NCI-H1694 (cell line): Measurements from ENCODE around the gene CDC14B.
"Not testable (repeated sequence)": the region's sequence is repeated elsewhere in the genome, so short reads cannot be mapped to it uniquely, and the experiment has no call there.

Experiments used
- DNase-seq: peaks from one replicate; lab custom pipeline; 2025; lab: John Stamatoyannopoulos, UW

CDC14B gene

DNA sequence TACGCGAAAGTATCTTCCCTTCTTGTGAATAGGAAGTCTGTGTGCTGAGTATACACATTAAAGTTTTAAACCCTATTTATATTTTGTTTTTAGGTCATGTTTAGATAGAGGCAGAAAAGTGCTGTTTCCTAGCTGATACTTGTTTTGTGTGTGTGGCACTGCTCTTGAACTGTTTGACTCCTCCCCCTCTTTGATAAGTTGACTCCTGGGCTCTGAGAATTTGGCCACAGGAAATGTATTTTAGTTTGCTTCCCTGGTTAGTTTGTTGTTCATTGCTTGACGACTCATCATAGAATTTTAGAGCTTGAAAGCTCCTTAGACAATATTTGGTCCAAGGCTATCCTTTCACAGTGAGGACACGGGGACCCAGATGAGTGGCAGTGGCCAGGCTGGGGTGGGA is 2.0 kb upstream of the CDC14B start:
- no peak for DNase-seq

DNA sequence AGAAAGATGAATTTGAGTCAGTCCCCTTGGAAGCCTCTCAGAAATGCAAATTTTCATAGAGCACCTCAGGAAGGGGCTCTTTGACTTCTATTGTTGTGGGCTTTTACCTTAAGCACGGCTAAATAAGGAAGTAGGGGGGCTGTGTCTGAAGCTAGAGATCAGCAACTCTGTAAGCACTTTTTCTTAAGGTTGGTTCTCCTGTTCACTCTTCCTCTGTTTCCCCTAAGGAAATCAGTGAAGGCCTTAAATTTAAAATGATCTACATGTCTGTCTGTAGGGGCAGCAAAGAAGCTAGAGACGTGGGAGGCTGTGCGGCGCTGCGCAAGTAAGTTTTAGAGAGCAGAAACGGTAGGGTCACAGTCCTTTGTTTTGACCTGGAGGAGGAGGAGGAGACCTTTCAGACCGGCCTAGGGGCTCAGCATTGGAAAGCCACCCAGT is 1.2 kb upstream of the CDC14B start:
- no peak for DNase-seq

DNA sequence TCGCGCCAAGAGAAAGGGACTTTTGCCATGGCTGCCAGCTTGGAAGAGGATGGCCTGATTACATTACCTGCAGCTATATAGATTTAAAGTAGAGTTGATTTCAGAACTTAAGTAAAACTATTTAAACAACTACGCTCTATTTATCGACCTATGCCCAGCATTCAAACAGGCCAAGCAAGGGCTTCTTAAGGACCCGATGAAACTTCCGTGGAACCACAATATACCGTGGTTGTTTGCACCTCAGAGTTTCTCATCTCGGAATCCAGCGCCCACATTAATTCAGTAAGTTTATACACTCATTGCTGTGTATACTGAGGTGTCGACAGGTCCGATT is 505 bp upstream of the CDC14B start:
- DNase-seq, result no peak

DNA sequence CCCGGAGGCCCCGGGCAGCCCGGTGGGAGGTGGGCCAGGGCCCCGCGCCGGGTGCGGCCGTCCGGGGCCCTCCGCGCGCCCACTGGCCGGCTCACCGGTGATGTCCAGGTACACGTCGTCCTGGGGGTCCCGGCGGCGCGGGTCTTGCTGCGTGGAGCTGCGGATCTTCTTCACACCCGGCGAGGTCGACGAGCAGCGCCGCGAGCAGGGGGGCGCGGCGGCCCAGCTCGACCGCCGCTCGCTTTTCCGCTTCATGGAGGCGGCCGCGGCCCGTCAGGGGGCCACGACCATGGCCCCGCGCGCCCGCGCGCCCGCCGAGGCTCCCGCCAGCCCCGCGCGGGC is 548 bp downstream of the CDC14B start:
- DNase-seq, result no peak

DNA sequence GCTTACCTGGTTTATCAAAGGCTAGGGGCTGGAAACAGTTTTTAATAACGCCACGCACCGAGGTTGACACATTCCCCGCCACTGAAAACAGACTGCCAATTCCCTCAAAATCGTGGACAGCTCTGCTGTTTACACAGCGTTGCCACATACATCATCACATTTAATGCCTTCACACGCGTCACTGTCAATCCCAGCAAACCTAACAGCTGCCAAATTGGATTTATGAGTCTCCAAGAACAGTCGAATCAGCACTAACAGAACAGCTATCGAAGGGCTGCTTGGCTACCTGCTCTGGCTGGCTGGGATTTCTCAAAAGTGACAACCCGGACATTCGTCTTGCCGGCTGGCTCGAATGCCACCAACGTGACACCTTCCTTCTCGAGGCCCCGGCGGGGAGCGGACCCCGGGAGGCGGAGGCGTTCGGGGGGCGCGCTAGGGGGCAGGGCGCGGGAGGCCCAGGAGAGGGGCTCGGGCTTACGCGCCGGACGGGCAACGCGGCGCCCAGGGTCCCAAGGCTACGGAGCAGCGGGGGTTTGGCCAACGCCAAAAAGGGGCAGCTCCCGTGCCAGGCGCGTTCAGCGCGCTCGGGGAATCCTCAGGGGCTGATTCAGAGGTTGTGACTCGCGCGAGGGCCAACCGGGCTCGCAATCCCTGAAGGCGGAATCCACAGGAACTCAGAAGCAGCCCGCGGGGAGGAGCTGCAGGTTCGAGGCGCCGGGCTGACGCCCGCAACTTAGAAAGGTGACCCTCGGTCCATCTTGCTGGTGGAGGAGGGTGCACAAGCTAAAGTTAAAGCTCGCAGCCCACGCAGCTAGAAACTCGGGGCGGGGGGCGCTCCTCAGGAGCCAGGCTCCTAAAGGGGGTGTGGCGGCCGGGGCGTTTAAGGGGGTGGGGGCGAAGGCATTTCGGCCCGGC is 1.2 kb downstream of the CDC14B start:
- DNase-seq, result no peak

DNA sequence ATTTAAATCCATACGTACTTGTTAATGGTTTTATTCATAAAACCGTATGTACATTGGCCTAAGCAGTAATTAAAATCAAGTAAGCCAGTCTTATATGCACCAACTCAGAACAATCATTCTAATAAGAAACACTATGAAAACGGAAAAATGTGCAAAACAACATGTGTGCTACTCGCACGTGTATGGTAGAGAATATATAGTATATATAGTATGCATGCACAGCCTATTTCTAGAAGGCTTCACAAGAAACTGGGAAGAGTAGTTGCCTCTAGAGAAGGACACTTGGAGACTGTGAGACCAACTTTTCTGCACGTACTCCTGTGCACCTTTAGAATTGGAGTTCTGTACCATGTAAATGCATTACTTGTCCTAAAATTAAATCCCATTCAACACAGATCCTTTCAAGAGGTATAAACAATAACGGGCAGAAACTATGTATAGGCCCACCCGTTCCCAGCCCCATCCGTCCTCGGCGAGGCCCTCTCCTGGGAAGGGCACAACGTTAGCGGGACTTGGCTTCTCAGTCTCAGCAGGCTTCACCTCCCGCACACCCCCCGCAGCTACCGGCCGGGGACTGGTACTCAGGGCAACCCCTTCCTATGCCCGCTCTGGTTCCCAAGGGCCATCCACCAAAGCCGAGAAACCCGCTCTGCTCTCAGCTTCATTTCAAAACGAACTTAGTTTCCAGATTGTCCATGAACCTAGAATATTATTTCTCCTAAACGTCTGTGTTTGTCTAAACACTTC is 2.0 kb downstream of the CDC14B start:
- DNase-seq, result no peak

DNA sequence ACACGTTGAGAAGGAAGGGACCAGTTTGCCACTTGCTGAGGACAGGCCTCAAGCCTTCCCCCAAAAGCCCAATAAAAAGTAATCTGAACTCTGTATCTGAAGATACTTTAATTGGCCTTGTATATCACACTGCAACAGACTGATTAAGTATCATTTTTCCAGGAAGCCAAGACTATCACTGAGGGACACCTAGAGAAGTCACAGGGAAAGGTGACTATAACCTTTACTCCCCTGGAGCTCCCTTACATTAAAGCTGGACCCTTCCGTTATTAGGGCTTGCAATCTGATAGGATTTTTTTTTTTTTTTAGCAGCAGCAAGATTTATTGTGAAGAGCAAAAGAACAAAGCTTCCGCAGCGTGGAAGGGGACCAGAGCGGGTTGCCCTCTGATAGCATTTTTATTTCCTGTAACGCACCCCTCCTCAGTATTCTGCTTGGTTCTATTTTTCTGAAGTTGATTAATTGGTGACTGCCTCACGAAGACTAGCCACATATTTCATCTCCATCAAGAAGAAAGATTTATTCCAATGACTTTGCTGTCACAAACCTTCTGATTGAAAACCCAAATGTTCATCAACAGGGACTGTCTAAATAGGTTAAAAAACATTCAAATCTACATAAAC is 2.7 kb downstream of the CDC14B start:
- no peak for DNase-seq

DNA sequence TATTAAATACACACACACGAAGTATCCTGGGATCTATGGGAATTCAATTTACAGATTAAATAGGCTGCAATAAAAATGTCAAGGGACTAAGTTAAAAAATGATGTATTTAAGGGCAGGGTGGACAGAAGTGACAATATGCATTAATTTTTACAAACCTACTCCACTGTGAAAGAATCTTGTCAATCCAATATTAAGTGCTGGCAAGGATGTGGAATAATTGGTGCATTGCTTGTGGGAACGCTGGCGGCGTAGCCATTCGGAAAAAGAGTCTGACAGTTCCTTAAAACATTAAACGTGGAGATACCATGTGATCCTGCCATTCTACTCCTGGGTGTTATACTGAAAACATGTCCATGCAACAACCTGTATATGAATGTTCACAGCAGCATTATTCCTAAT is 4.2 kb downstream of the CDC14B start:
- DNase-seq, result no peak

DNA sequence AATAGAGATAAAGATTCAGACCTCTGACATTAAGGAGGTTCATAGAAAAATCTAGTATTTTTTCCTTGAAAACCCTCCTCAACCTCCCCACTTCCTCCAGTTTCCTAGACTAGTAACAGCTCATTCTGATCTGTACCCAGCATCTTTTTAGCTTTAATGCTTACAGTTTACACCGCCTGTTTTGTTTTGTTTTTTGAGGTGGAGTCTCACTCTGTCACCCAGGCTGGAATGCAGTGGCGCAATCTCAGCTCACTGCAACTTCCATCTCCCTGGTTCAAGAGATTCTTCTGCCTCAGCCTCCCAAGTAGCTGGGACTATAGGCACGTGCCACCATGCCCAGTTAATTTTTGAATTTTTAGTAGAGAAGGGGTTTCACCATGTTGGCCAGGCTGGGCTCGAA is 5.0 kb downstream of the CDC14B start:
- DNase-seq, result not testable (repeated sequence)

DNA sequence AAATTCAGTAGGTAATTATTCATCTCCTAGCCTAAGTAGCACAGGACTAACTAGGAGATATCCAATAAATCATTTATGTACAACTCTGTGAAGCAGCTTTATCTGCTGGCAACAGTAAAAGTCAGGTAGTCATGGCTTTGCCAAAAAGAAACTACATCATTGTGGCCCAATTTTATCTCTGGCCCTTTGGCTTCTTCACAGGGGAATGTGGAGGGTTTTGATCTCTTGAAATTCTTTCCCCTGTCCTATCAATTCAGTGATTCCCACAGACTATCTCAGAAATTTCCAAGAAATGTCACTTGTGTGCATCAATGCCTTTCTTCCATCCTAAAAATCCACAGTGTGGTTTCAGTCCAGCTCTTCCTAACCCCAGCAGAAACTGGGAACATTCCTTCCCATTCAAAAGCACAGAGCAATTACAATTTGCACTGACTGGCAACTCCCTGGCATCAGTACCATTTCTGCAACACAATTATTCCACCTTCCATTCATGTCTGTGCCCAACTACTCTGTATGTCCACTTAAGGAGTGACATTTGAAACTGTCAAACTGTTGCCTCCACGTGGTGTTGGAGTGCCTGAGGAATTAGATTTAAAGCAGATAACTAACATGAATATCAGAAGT is 6.6 kb downstream of the CDC14B start:
- DNase-seq, result no peak

DNA sequence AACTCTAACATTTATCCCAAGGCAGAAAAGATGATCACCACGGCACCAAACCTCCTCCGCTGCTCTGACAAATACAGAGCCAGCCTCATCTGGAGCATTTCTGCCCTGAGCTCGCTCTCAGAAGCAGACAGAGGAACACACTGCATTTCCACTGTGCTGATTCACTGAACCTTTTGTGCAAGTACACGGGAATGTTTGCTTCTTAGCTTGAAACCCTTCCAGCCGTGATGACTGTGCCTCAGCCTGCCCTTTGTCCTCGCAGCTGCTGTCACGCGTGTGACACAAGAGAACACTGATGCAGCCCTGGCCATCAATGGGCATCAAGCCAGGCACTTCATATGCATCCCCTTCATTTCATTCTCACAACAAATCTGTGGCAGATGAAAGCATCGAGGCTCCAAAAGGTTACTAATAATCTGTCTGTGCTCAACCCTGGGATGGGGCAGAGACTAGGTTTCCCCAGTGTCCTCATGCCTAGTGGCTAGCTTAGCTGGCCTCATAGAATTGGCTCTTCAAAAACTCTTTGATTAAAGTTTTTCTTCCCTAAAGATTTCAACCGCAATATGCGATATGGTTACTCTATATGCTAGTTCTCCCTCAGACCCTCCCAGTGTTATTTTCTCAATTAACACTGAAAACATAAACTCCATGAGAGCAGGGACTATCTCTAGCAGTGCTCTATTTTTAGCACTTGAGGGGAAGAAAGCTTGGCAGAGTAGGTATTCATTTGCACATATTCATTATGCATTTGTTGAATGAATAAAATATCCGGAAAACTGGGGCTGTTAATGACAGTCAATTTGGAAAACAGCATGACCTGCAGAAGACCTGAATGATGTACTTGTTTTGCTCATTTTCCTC is 7.3 kb downstream of the CDC14B start:
- DNase-seq, result peak; percentile 28

DNA sequence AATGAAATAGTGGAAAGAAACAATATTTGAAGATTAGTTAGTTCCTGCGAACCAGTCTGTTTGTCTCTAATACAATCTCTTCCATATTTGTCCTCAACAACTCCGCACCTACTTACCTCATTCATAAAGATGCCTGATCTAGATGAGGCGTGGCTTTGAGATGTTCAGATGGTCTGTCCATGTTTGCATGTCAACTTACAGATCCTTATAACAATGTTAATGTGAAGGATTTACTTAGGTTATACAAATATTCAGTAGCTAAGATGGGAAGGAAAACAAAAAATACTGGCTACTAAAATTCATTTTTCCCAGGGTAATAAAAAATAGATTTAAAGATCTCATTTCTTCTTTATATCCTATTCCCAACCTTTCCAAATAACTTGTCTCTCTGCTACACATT is 8.3 kb downstream of the CDC14B start:
- DNase-seq, result no peak

DNA sequence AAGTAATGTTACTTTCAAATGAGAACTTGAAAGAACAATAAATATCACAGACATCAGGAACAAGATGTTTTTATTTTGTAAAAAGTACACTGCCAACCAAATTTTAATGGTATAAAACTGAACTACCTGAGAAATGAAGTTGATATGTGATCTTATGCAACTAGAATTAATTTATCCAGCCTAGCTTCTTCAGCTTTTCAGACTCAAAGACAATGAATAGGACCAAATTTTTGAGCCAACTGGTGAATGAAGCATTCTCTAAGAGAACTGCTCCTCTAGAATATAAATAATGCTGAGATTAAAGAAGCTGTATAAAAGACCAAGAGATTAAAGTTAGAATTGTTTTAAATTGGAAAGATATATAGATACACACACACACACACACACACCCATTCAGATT is 9.9 kb downstream of the CDC14B start:
- DNase-seq, result no peak

DNA sequence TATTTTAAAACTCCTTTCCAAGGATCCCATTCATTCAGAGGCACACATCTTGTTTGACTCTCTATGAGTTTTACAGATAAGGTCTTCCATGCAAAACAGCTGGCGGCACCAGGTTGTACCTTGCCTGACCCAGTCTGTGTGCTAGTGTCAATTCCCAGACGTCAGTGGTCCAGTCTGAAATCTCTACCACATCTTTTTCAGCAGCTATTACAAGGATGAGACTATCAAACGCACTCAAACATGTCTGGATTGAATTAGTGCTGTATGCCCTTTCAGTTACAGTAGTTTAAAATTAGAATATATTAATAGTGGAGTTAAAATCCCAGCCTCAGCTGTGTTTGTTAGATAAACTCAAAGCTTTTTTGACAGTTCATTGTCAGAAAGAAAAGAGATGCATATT is 11.7 kb downstream of the CDC14B start:
- DNase-seq, result no peak

DNA sequence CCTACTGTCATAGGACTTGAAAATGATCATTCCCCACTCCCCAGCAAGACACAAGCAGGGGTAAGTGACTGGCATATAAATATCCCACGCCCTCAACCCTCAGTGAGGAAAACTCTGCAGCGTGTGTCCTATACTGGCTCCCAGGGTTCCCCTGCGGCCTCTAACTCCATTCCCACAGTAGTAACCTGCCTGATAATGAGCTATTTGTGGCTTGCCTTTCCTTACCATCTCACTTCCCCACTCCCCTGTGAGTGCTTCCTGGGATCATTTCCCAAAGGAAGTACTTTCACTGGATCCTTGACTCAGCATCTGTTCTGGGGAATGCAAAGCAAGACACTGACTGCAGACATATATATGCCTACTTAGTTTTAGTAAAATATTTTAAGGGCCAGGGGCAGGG is 14.3 kb downstream of the CDC14B start:
- no peak for DNase-seq

DNA sequence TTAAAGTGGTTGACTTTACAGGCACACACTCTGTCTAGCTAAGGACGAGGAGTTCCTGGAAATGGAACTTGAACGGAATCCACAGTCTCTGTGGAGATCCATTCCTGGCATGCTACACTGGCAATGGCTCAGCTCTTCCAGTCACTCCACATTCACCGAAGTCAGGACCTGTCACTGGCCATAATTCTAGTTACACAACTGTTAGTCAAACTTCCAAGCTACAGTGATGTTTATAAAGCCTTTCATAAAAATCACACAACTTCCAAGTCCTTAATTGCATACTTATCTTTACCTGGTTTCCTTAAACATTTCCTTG is 15.7 kb downstream of the CDC14B start:
- no peak for DNase-seq

DNA sequence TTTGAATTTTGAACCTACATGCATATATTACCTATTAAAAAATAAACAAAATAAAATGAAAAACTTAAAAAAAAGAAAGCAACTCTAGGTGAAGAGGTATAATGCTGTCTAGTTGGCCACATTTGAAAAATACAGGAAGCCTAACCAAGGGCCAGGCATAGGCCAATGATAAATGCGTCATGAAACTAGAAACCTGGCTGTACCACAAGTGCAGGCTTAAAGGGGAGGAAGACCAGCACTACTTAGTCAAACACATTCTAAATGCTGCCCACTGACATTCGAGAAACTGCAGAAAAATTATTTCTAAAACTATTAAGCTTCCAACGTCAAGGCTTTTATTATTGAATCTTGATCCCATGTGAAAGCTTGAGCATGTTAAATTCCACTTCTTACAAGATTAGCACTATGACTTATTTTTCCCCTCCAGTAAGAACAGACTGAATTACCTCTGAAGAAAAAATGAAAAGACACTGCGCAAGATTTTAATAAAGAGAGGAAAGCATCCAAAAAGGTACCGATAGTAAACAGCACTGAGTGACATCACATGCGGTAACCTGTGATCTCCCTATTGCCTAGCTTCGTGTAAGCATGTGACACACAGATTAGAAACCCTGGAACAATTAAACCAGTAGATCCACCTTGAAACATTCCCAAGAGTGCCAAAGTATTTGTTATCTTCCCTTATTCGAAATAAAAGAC is 16.2 kb downstream of the CDC14B start:
- no peak for DNase-seq

DNA sequence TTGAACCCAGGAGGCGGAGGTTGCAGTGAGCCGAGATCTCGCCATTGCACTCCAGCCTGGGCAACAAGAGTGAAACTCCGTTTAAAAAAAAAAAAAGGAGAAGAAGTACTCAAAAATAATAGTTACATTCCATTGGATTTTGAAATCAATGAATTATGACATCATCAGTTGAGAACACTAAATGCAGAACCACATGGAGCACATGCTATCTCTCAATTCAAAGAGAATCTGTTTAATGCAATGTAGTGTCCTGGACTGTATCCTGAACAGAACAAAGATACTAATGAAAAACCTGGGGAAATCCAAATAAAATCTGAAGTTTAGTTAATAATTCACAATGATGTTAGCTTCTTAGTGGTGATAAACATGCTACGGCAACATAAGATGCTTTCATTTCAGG is 20.3 kb downstream of the CDC14B start:
- DNase-seq, result no peak

DNA sequence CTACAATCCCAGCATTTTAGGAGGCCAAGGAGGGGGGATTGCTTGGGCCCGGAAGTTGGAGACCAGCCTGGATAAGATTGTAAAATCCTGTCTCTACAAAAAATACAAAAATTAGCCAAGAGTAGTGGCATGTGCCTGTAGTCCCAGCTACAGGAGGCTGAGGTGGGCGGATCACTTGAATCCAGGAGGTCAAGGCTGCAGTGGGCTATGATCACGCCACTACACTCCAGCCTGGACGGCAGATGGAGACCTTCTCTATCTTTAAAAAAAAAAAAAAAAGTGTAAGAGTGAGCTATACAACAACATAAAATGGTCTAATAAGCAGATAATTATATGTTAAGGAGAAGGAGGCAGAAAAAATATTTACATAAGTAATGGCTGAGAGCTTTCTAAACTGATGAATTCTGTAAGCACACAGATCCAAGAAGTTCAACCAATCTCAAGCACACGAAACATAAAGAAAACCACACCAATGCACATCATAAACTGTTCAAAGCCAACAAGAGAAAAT is 23.0 kb downstream of the CDC14B start:
- no peak for DNase-seq

DNA sequence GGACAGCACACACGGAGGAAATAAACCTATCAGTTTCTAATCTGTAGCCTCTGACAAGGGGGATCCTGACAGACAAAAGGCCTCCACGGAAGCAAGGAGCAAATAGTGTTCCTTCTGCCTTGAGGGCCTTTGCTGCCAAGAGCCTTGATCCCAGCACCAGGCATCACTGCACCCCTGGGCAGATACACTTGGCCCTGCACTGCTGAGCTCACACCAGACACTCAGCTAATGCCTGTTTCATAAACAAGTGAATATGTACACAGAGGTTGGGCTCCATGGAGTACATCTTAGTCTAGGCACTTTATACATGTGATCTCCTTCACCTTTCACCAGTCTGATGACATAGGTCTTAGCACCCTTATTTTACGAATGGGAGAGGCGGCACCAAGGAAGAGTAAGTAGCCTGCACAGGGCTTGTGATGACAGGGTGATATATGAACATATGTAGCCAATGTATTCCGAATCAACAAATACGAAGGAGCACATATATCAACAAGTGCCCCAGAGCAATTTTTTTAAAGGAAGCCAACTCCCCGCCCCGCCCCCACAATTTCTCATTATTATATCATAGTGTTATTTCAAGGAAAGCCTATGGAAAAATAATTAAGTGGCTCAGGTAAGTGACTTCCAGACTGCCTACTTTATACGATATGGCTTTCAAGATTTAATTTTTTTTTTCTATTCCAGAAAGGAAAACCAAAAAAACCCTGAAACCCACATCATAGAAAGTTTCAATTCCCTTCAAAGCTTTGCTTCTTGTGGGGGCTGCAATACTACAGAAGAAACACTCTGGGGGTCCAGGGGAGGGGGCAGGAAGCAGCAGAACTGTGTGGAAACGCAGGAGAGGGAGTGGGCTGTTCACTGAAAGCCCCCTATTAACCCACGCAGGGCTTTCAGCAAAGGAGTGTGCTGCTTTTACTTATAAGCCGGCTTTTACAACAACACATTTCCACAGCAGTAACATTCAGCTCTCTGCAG is 32.0 kb downstream of the CDC14B start:
- no peak for DNase-seq
